PC-3 (cell line): ENCODE results near the gene PRTFDC1. TPM values are rescaled to one million over a fixed set of nuclear protein-coding genes. Genes with fewer than 3 reads are reported as not detected.

ENCODE experiments used
- ATAC-seq: fragments of 200-7000 bp; cut with Tn5 transposase; 2 replicates; pipeline ENCODE4 v1.9.1; 2020; ENCODE audit warnings: mild to moderate bottlenecking, moderate library complexity
- BruUV-seq: library from RNA; stranded (reverse); fragments of 400-500 nt; replicated peaks from 2 replicates; lab custom pipeline; 2021; lab: Mats Ljungman, UMichigan
- CTCF ChIA-PET: fragments of 300-600 bp; sonication (Branson Sonifier 250); formaldehyde crosslinking; loops from one replicate; lab custom pipeline; 2022; ENCODE audit warnings: antibody characterized with exemption; lab: Charles Lee
- POLR2A ChIA-PET: fragments of 300-600 bp; sonication (Branson Sonifier 250); formaldehyde crosslinking; loops from one replicate; lab custom pipeline; 2022; ENCODE audit warnings: antibody characterized with exemption; ENCODE audit not compliant: unreplicated experiment; lab: Charles Lee
- DNase-seq: peaks from one replicate; pipeline ENCODE4 v3.0.0-alpha.2; 2015
- H2AFZ ChIP-seq: fragments of 300-600 bp; sonication (generic); 2 replicates; pipeline ENCODE4 v1.6.0; 2016; ENCODE audit warnings: antibody characterized with exemption, low read length
- H3F3A ChIP-seq: fragments of 300-600 bp; sonication (generic); one replicate; pipeline ENCODE4 v1.6.0; 2017; ENCODE audit warnings: antibody characterized with exemption, low read length, control low read depth, mild to moderate bottlenecking; ENCODE audit not compliant: unreplicated experiment
- H3K27ac ChIP-seq: fragments of 300-600 bp; sonication (generic); 2 replicates; pipeline ENCODE4 v1.5.1; 2016; ENCODE audit warnings: mild to moderate bottlenecking, low read length
- H3K27me3 ChIP-seq: fragments of 300-600 bp; sonication (generic); 2 replicates; pipeline ENCODE4 v1.6.1; 2016; ENCODE audit warnings: low read length, mixed read lengths
- H3K36me3 ChIP-seq: fragments of 300-600 bp; sonication (generic); 2 replicates; pipeline ENCODE4 v1.6.1; 2016; ENCODE audit warnings: low read depth, mixed run types, low read length, mixed read lengths
- H3K4me1 ChIP-seq: fragments of 300-600 bp; sonication (generic); 2 replicates; pipeline ENCODE4 v1.5.1; 2016; ENCODE audit warnings: low read length; ENCODE audit not compliant: insufficient read depth
- H3K4me2 ChIP-seq: fragments of 300-600 bp; sonication (generic); 2 replicates; pipeline ENCODE4 v1.6.0; 2016; ENCODE audit warnings: low read length
- H3K4me3 ChIP-seq: fragments of 300-600 bp; sonication (generic); 2 replicates; pipeline ENCODE4 v1.5.1; 2016; ENCODE audit warnings: mild to moderate bottlenecking, low read length, mixed read lengths
- H3K79me2 ChIP-seq: fragments of 300-600 bp; sonication (generic); 2 replicates; pipeline ENCODE4 v1.6.1; 2017; ENCODE audit warnings: low read length, mixed read lengths
- H3K9ac ChIP-seq: fragments of 300-600 bp; sonication (generic); 2 replicates; pipeline ENCODE4 v1.6.0; 2016; ENCODE audit warnings: mild to moderate bottlenecking, low read length
- H3K9me2 ChIP-seq: fragments of 300-600 bp; sonication (generic); replicated peaks from 2 replicates; pipeline ENCODE4 v1.6.1; 2016; ENCODE audit warnings: mixed run types, low read length, mixed read lengths
- H3K9me3 ChIP-seq: fragments of 300-600 bp; sonication (generic); 2 replicates; pipeline ENCODE4 v1.6.1; 2016; ENCODE audit warnings: low read length, mixed read lengths
- H4K20me1 ChIP-seq: fragments of 300-600 bp; sonication (generic); 2 replicates; pipeline ENCODE4 v1.6.1; 2016; ENCODE audit warnings: low read length, mixed read lengths
- CTCF ChIP-seq: fragments of 300-600 bp; sonication (generic); conservative IDR thresholded peaks from 2 replicates; pipeline ENCODE4 v1.5.1; 2017; ENCODE audit warnings: antibody characterized with exemption, low read depth, mild to moderate bottlenecking, low read length
- EZH2 ChIP-seq: fragments of 300-600 bp; sonication (generic); IDR thresholded peaks from one replicate; pipeline ENCODE4 v1.6.1; 2017; ENCODE audit warnings: antibody characterized with exemption, mild to moderate bottlenecking, low read length; ENCODE audit not compliant: unreplicated experiment
- EZH2phosphoT487 ChIP-seq: fragments of 300-600 bp; sonication (generic); IDR thresholded peaks from 2 replicates; pipeline ENCODE4 v1.6.1; 2018; ENCODE audit warnings: mild to moderate bottlenecking, antibody characterized with exemption, low read length, borderline replicate concordance
- intact Hi-C: fragments of 100-400 bp; cut with micrococcal nuclease; formaldehyde crosslinking; loops from 2 replicates; pipeline ENCODE4 v1.9.0; 2023
- total RNA-seq: library from RNA; depleted of rRNA; stranded (reverse); fragments of >200 nt; gene quantifications from 2 replicates; pipeline ENCODE4 v1.2.3, GENCODE V29; 2014

The PRTFDC1 gene
- total RNA-seq, 1 experiment from 2014 or later: 10.2 TPM

GRCh38 chr10:24886290-24886680 is 66.1 kb downstream of the PRTFDC1 start:
- no peak for ATAC-seq
- no peaks in the 10 kb centered on the region for H3K9me3 ChIP-seq
- no peak overlapping the region for H2AFZ ChIP-seq
- no peaks in the 10 kb centered on the region for H4K20me1 ChIP-seq
- H3K9me2 ChIP-seq: no peaks in the 10 kb centered on the region
- H3K4me1 ChIP-seq: peaks cover 23% of the 10 kb centered on the region
- H3K27me3 ChIP-seq: no peaks in the 10 kb centered on the region
- BruUV-seq: no TSS peak
- ChIA-PET CTCF (no interaction called here), POLR2A (no interaction called here)
- no peak overlapping the region for H3K27ac ChIP-seq
- intact Hi-C loops: no loop called here
- no peak overlapping the region for H3K4me3 ChIP-seq
- TF ChIP-seq CTCF (no peak), EZH2phosphoT487 (no peak), EZH2 (no peak)
- no peaks in the 10 kb centered on the region for H3K36me3 ChIP-seq
- no peaks in the 10 kb centered on the region for H3K79me2 ChIP-seq
- no peak overlapping the region for H3K9ac ChIP-seq
- DNase-seq: peak; percentile 44
- H3F3A ChIP-seq: no peaks in the 10 kb centered on the region
- H3K4me2 ChIP-seq: no peak overlapping the region

GRCh38 chr10:24885551-24886289 is 66.7 kb downstream of the PRTFDC1 start:
- Histone ChIP-seq H3K9me3 (no peaks in the 10 kb centered on the region), H3K79me2 (no peaks in the 10 kb centered on the region), H2AFZ (no peak overlapping the region), H3K9ac (no peak overlapping the region), H3K4me1 (peaks cover 18% of the 10 kb centered on the region), H4K20me1 (no peaks in the 10 kb centered on the region), H3K9me2 (no peaks in the 10 kb centered on the region), H3K4me3 (no peak overlapping the region), H3K36me3 (no peaks in the 10 kb centered on the region), H3K27me3 (no peaks in the 10 kb centered on the region), H3F3A (no peaks in the 10 kb centered on the region), H3K4me2 (no peak overlapping the region), H3K27ac (no peak overlapping the region)
- CTCF ChIA-PET: no interaction called here
- DNase-seq (no peak), ATAC-seq (no peak)
- TF ChIP-seq CTCF: no peak
- no peak for TF ChIP-seq EZH2phosphoT487
- no peak for TF ChIP-seq EZH2
- POLR2A ChIA-PET: no interaction called here
- no TSS peak for BruUV-seq
- intact Hi-C loops: no loop called here

- H2AFZ ChIP-seq: no peak overlapping the region
- DNase-seq (no peak), ATAC-seq (no peak)
- H3F3A ChIP-seq: no peaks in the 10 kb centered on the region
- H3K27me3 ChIP-seq: no peaks in the 10 kb centered on the region
- no peak overlapping the region for H3K4me3 ChIP-seq
- H3K9me3 ChIP-seq: no peaks in the 10 kb centered on the region
- ChIA-PET CTCF (no interaction called here), POLR2A (no interaction called here)
- H4K20me1 ChIP-seq: no peaks in the 10 kb centered on the region
- H3K36me3 ChIP-seq: no peaks in the 10 kb centered on the region
- BruUV-seq: no TSS peak
- H3K4me2 ChIP-seq: no peak overlapping the region
- no peaks in the 10 kb centered on the region for H3K9me2 ChIP-seq
- no peak overlapping the region for H3K9ac ChIP-seq
- H3K4me1 ChIP-seq: peaks cover 8% of the 10 kb centered on the region
- H3K27ac ChIP-seq: no peak overlapping the region
- TF ChIP-seq CTCF (no peak), EZH2 (no peak), EZH2phosphoT487 (no peak)
- no peaks in the 10 kb centered on the region for H3K79me2 ChIP-seq
- intact Hi-C loops: no loop called here
Measured at GRCh38 chr10:24884793-24885192, 67.6 kb downstream of the PRTFDC1 start.
